Astrocyte of the cerebellum (primary cell): ENCODE measurements around the gene ST14.
"Not testable (repeated sequence)": the region's sequence is repeated elsewhere in the genome, so short reads cannot be mapped to it uniquely, and the experiment has no call there.

Experiments used
- DNase-seq: peaks from one replicate; pipeline ENCODE4 v3.0.0-alpha.2; 2011; ENCODE audit warnings: low read depth
- H3K4me3 ChIP-seq: 2 replicates; pipeline ENCODE4 v1.5.1; 2011; ENCODE audit warnings: mild to moderate bottlenecking, low read depth, low read length, moderate library complexity
- CTCF ChIP-seq: IDR thresholded peaks from 2 replicates; pipeline ENCODE4 v1.5.1; 2012; ENCODE audit warnings: low read length, low read depth, moderate library complexity, mild to moderate bottlenecking; ENCODE audit errors: missing control alignments
- in situ Hi-C: cut with HindIII; loops from 2 replicates; pipeline ENCODE4 v1.10.0; 2017; ENCODE audit warnings: low sequenced_read_pairs

Gene ST14

DNA sequence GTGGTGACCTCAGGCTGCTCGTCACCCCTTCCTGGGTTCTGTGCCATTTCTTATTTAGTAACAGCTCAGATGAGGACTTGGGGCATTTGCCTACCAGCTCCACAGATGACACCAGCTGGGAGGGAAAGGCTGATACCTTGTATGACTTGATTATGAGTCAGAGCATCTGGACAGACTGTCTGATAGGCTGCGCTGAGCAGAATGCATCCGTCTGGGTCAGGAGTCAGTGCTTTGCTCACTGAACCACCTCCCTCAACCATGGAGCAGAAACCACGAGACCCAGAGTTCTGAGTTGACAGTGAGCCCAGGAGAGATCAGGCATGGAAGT lies 6.8 kb downstream of the ST14 start:
- TF ChIP-seq CTCF: no peak
- no peak overlapping the region for H3K4me3 ChIP-seq
- DNase-seq: peak; percentile 75
- in situ Hi-C loops: no loop called here

DNA sequence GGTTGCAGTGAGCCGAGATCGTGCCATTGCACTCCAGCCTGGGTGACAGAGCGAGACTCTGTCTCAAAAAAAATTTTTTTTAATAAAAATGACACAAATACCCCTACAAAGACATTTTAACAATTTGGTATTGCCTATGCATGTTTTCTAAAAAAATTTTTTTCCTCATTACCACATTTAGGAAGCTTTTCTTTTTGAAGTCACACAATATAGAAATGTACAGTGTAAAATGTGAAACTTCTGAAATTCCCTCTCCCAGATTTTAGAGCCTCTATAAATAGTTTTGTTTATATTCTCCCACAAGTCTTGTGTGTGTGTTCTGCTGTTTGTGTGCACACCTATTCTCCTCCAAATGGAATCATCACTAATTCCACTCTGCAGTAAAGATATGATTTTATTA lies 7.6 kb downstream of the ST14 start:
- TF ChIP-seq CTCF: no peak
- H3K4me3 ChIP-seq: no peak overlapping the region
- in situ Hi-C loops: no loop called here
- no peak for DNase-seq

- H3K4me3 ChIP-seq: no peak overlapping the region
- TF ChIP-seq CTCF: no peak
- in situ Hi-C loops: no loop called here
- DNase-seq: no peak
Measured at GRCh38 chr11:130168105-130168504, 8.5 kb downstream of the ST14 start.

GRCh38 chr11:130170345-130170744 lies 10.8 kb downstream of the ST14 start:
- no peak for TF ChIP-seq CTCF
- DNase-seq: no peak
- in situ Hi-C loops: no loop called here
- no peak overlapping the region for H3K4me3 ChIP-seq

DNA sequence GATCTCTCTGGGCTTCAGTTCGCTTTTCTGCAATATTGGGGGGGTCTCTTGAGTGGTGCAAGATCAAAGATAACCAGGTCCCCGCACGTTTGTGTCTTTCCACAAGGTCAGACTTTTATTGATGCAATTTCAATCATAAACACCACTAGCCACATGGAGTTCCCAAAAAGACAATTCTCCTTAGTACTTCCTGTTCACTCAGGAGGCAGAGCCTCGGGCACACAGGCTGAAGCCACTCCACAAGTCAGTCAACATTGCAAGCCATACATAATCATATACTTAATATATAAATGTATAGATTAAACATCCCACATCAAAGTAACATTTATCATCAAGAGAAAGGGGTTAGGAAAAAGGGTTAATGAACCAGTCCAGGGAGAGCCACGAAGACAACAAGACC lies 12.0 kb downstream of the ST14 start:
- TF ChIP-seq CTCF: no peak
- no peak overlapping the region for H3K4me3 ChIP-seq
- in situ Hi-C loops: no loop called here
- DNase-seq: no peak

DNA sequence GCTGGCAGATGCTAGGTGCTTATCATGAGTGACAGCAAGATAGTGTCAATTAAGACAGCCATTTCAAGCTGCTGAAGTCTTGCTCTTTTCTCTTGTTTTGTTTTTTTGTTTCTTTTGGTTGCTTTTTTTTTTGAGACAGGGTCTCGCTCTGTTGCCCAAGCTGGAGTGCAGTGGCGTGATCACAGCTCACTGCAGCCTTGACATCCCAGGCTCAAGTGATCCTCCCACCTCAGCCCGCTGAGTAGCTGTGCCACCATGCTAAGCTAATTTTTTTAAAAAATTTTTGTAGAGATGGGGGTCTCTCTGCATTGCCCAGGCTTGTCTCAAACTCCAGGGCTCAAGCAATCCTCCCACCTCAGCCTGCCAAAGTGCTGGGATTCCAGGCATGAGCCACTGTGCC lies 12.4 kb downstream of the ST14 start:
- H3K4me3 ChIP-seq, DNase-seq, in situ Hi-C loops: not testable (repeated sequence)

- in situ Hi-C loops: no loop called here
- TF ChIP-seq CTCF: no peak
- no peak for DNase-seq
- H3K4me3 ChIP-seq: no peak overlapping the region
Measured at GRCh38 chr11:130174642-130175041, 15.1 kb downstream of the ST14 start.
